GM21515 (cell line): ENCODE data around the gene ASB10.

Source experiments
- ATAC-seq: cut with Tn5 transposase; IDR thresholded peaks from one replicate; pipeline ENCODE4 v1.9.1; 2021; ENCODE audit not compliant: unreplicated experiment

Gene ASB10

DNA sequence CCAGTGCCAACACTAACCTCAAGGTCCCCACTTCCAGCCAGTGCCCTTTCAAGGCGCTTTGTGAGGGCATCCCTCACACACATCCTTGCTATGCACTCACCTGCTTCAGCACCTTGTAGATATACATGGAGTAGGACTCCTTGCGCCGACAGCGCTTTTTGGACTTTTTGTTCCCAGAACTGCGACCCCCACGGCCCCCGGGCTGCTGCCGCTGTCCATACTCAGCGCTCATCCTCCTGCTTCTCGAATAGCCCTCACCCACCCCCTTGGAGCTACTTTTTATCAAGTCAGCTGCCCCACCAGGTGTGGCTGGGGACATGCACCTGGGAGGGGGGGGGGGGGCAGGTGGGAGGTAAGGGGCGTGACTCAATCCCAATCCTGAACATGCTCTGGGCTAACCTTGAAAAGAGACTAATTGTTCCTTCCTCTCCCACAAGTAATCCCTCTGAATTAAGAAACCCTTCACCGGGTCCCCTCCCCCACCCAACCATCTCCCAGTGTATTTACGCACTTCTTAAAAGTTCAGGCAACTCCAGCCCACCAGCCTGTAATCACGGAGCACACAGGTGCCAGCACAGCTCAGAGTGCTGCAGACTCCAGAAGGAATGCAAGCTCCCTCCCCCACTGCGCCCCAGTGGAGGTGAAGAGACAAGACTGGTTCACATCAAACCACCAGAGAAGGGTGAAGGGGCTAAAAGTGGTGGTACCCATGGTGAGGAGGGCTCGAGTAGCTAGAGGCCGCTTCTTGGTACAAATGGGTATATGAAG lies 23.2 kb upstream of the ASB10 start, which contains the start of gene H2BK1:
TSS of gene H2BK1 (minus strand) at position 402 of the 768 bp plus-strand sequence. CDS start at position 232, 170 bp downstream.
- no peak for ATAC-seq

DNA sequence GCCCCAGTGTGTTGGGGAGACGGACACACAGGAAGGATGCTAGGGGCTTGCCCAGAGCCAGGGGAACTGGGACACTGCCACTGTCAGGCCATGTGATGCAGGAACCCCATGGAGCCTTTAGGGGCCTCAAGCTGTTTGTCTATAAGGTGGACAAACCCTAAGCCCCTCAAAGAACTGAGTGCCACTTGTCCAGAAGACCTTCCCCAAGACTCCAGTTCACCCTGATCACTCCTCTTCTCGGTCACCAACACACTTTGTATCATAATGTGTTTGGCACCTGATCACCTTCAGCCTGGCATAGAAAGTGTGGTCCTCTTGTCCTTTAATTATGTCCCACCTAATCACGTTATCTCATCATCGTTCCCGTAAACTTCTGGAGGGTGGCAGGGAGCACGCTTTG lies 22.5 kb upstream of the ASB10 start:
- no peak for ATAC-seq

DNA sequence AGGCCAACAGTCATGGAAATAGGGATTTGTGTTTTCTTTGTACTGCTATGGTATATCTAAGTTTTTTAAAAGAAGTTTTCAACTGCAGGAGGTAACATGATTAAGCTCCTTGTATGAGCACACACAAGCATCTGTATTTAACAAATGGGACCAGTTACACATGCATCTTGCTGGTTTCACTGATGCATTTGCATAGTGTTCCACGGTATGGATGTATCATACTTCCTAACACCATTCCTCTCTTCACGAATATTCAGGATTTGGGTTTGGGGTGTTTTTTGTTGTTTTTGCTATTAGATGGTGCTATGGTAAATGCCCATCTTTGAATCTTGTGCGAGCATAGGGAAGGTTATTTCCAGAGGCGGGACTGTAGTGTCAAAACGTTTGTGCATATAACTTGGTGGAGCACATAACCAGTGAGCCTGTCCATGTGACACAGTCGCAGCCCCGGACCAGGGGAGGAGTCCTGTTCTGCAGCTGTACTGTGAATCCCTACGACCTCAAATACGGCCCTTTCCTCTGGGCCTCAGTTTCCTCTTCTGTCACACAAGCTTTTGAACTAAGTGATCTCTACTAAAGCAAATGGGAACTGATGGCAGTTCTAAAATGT lies 21.3 kb upstream of the ASB10 start:
- no peak for ATAC-seq

DNA sequence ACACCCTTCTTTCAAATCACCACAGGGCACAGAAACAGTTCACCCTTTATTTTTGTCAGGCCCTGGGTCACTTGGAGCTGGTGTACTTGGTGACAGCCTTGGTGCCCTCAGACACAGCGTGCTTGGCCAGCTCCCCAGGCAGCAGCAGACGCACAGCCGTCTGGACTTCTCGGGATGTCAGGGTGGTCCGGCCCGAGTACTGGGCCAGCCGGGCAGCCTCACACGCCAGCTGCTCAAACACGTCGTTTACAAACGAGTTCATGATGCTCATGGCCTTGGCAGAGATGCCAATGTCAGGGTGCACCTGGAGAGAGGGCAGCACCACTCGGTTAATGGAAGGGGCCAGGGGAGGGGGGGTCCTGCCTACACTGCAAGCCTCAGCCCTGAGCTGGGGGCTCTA lies 20.8 kb upstream of the ASB10 start:
- no peak for ATAC-seq

- no peak for ATAC-seq
Measured at GRCh38 chr7:151207315-151207714, 20.3 kb upstream of the ASB10 start.

GRCh38 chr7:151206914-151207313 lies 19.9 kb upstream of the ASB10 start:
- no peak for ATAC-seq

- ATAC-seq = no peak
Measured at GRCh38 chr7:151205730-151206129, 18.7 kb upstream of the ASB10 start.

GRCh38 chr7:151204383-151205032 lies 17.5 kb upstream of the ASB10 start:
- ATAC-seq = no peak

- no peak for ATAC-seq
Measured at GRCh38 chr7:151202836-151203235, 15.8 kb upstream of the ASB10 start.

- no peak for ATAC-seq
Measured at GRCh38 chr7:151201751-151202150, 14.7 kb upstream of the ASB10 start.

GRCh38 chr7:151201344-151201743 lies 14.3 kb upstream of the ASB10 start:
- no peak for ATAC-seq

GRCh38 chr7:151198945-151199848 lies 12.1 kb upstream of the ASB10 start:
- ATAC-seq = no peak

DNA sequence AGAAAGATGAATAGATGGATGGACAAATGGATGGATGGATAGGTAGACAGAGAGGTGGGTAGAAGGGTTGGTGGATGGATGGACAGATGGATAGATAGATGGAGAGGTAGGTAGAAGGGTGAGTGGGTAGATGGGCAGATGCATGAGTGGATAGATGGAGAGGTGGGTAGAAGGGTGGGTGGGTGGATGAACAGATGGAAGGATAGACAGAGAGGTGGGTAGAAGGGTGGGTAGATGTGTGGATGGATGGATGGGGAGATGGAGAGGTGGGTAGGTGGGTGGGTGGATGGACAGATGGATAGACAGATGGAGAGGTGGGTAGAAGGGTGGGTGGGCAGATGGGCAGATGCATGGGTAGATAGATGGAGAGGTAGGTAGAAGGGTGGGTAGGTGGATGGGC lies 10.9 kb upstream of the ASB10 start:
- ATAC-seq = no peak

- ATAC-seq = no peak
Measured at GRCh38 chr7:151195616-151196450, 8.8 kb upstream of the ASB10 start.

- ATAC-seq = no peak
Measured at GRCh38 chr7:151194188-151194587, 7.1 kb upstream of the ASB10 start.

DNA sequence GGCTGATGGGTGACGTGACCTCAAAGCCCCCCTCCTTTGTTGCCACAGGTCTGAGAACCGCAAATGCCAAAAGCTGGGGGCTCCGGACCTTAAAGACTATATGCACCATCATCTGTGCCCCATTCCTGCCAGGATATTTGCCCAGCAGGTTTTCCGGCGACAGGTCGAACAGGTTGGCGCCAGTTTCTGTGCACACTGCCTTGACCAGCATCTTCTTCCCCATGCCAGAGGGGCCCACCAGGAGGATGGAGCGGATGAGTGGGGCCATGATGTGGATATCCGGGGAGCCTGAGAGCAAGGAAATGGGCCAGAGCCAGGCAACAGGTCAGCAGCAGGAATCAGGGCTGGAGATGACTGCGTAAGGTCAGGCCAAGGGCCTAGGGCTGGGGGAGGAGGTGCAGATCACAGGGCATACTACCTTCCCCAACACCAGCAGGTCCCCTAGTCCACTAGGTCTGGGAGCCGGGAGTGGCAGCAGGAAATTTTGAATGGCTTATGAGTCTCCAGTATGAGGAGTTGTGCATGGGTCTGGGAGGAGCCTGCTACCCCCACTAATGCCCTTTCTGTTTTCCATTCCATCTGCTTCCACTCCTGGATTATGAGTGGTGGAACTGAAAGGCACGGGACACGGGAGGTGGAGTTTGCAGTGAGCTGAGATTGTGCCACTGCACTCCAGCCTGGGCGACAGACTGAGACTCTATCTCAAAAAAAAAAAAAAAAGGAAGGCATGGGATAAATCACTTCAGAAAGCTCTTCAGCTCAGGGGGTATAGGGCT lies 6.3 kb upstream of the ASB10 start:
- ATAC-seq = no peak

GRCh38 chr7:151192002-151192539 lies 5.0 kb upstream of the ASB10 start:
- no peak for ATAC-seq

DNA sequence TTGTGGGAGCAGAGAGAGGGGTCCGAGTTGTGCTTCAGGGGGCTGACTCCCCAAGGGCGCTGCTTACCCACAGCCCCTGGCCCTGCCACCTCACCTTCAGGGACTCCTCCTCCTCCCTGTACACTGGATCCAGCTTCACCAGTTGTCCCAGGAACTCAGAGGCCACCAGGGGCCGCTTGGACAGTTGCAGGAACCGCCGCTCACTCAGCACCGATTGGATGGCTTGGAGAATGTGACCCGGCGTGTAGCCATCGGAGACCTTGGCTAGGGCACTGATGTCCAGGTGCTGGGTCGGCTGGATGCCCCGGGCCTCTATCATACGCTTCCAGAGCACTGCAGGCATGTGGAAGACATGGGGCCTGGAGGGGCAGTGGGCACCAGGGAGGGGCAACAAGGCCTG lies 4.5 kb upstream of the ASB10 start:
- ATAC-seq = no peak

DNA sequence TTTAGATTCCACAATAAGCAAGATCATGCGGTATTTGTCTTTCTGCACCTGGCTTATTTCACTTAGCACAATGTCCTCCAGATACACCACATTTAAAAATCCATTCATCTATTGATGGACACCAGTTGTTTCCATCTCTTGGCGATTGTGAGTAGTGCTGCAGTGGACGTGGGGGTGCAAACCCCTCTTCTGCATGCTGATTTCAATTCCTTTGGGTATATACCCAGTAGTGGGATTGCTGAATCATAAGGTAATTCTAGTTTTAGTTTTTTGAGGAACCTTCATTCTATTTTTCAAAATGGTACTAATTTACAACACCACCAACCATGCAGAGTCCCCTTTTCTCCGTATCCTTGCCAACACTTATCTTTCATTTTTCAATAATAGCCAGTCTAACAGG lies 2.0 kb upstream of the ASB10 start:
- ATAC-seq = no peak
